GM21360 (cell line): Measurements from ENCODE around the gene CD247.

Experiments
- ATAC-seq: cut with Tn5 transposase; IDR thresholded peaks from one replicate; pipeline ENCODE4 v1.9.1; 2021; ENCODE audit warnings: mild to moderate bottlenecking, moderate library complexity; ENCODE audit not compliant: unreplicated experiment

The CD247 gene

GRCh38 chr1:167542109-167543032, 24.0 kb upstream of the CD247 start:
- no peak for ATAC-seq

DNA sequence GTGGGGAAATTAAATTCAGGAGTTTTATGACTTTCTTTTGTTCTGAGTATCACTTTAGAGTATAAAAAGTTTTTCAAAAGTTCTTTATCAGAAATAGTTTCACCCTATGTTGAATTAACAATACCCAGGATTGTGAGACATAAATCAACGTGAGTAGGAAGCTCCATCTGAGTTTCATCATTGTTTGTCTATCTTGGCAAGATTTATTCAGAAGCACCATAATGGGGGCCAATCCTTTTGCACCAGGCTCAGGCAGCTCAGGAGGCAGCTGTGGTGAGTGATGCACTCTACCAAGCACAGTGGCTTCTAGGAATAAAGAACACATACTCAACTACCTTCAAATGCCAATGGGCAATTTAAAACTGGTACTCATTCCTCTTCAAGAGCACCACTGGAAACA, 23.3 kb upstream of the CD247 start:
- ATAC-seq: no peak

DNA sequence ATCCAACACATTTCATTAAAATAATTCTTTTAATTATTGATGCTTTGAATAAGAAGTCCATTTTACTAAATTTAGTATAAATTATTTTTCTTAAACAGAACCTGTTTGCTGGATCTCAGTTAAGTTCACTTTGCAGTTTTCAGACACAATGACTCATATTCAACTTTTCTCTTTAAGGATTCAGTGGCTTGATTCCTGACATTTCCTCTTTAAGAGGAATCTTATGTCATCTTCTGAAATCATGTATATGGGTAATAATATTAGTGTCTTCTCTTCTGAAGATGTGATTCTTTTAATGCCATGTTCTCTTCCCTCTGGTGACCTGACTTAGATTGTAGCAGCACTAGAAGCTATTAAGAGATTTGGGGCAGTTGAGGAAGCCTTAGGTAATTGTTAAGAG, 22.7 kb upstream of the CD247 start:
- no peak for ATAC-seq

- ATAC-seq: no peak
These were observed 20.3 kb upstream of the CD247 start for GRCh38 chr1:167538657-167539056.

- peak; percentile 64 for ATAC-seq
These were observed 15.5 kb upstream of the CD247 start for GRCh38 chr1:167533851-167534300.

DNA sequence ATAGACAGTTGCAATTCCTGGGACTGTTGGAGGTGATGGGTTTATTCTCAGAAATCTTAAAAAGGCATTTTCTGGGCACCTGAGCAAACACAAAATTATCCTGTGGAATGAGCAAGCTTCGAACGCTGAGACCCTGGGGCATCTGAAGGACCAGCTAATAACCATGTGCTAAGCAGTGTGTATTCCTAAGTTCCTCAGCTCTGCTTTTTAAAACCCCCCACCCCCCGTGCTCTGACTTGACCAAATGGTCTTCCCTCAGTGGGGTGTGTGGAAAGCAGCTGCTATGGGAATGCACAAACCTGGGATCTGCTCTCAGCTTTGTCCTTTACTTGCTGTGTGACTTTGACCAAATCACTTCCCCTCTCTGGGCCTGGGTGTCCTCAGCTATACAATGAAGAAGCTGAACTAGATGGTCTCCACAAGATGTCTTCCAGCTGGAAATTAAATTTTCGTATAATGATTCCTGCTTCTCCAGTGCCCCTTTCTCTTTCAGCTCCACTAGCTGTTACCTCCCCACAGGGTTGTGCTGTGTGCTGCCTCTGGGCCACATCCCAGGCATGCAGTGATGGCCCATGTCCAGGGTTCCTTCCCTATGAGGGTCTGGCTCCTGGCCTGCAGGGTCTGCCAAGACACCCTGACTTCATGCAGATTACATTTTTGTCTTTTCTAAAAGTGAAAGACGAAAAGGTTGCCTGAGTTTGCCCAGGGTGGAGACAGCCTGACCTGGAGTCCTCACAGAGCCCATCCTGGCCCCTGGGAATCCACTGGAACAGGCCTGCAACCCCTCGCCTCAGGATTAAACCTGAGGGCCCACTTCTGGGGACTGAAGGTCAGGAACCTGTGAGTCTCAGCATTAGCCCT, 14.9 kb upstream of the CD247 start:
- ATAC-seq: no peak

- ATAC-seq: no peak
These were observed 14.0 kb upstream of the CD247 start for GRCh38 chr1:167532375-167532774.

GRCh38 chr1:167529829-167530474, 11.6 kb upstream of the CD247 start:
- no peak for ATAC-seq

DNA sequence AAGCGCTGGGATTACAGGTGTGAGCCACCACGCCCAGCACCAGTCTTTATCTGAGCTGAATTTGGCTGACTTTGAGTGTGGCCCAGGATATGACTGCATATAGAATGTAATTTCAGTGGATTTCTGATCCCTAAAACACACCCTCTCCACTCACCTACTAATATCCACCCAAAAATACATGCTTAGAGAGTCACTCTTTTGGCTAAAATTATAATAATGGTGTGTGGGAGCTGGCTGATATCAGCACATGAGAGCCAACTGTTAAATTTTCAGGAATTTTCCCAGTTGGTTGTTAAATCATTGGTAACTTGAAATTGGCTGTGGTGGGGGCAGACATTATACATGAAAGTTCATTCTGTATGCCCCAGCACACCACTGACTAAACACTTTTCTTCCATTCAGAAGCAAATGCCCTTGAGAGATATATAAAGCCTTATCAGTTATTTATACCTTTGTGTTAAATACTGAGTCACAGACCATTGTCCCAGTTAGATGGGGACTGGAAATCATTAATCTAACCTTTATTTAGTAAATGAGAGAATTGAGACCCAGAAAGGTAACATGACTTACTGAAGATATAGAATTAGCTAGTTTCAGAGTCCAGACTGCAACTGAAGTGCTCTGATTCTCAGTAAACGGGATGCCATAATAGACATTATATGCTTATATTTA, 9.9 kb upstream of the CD247 start:
- no peak for ATAC-seq

GRCh38 chr1:167526667-167527383, 8.5 kb upstream of the CD247 start:
- no peak for ATAC-seq

DNA sequence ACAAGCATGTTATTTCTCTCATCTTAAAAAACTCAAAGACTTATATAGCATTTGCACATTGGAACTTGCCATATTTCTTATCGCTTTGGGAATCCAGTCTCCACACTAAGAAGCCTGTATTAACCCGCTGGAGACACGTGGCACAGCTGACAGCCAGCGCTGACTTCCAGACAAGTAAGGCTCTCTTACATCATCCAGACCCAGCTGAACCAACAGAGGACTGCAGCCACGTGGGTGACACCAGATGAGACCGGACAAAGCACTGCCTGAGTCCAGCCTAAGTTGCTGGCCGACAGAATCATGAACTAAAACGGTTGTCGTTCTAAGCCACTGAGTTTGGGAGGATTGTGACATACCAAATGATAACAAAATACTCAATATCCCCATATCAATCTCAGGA, 6.3 kb upstream of the CD247 start:
- ATAC-seq: no peak

GRCh38 chr1:167522246-167522645, 3.9 kb upstream of the CD247 start:
- no peak for ATAC-seq

- no peak for ATAC-seq
These were observed 2.4 kb upstream of the CD247 start for GRCh38 chr1:167520711-167521206.

GRCh38 chr1:167517535-167518330, 596 bp downstream of the CD247 start:
- no peak for ATAC-seq

DNA sequence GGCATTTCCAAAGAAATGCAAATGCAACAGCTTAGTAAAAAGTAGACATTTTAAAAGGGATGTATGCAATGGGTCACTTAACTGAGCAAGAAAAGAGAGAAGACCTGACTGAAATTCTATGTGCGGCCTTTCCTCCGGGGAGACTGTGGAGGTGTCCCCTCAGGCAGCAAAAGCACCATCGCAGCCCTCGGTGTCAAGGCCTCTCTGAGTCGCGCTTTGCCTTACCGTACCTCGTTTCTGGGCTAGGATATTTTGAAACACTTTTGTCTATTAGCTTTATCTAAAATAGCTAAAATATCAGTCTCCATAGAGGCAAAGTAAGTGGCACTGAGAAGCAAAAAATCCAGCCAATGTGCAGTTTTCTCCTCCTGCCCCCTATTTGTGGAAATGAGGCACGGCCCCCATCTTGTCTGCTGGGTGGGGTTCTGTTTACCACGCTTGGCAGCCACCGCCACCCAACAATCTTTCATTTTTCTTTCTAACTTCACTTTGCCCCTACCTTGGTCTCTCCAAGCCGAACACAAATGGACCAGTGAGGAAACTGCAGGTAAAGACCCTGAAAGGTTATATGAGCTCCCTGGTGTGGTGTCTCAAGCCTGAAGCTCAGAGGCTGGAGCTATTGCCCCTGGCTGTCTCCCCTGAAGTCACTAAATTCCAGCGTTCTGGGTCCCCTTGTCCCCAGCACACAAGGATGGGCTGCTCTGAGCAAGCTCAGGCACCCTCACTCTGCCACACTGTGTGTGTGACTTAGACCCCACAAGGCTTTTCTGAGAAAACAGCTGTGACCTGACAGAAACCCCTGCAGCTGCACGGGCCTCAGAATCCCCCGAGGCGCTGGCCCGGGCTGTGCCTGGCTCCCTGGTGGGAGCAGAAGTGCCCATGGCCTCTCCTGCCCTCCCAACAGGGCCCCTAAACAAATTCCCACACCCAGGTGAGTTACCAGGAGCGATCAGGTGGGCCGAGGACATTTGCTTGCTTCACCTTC, 1.6 kb downstream of the CD247 start:
- no peak for ATAC-seq

DNA sequence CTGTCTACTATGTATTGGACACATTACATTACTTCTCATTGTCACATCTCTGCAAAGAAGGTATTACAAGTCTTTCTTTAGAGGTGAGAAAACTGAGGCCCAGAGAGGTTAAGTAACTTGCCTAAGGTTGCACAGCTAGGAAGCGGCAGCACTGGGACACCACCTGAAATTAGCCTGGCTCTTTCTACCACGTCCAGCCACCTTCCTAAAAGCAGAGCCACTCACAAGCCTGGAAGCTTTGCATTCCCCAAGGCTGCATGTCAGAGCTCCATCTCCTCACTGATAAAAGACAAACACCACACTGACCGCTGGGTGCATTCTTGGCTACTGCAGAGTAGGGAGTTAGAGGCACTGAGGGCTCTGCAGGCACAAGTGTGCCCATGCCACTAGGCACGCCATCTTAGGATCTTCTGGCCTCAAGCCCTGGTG, 2.4 kb downstream of the CD247 start:
- no peak for ATAC-seq

DNA sequence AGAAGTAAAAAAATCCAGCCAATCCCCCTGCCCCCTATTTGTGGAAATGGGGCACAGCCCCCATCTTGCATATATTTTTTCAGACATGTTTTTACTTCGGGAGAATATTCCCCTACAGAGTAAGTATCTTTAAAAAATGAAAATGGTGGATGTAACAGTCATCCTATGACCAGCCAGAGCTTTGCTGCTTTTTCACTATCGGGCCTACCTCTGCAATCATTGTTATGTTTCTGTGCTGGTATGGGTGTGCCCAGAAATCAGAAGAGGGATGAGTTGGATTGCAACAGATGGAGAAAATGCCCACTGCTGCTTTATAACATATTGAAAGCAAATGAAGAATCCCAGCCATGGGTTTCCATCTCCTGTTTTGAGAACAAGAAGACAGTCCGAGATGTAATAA, 2.9 kb downstream of the CD247 start:
- no peak for ATAC-seq

- ATAC-seq: no peak
These were observed 4.0 kb downstream of the CD247 start for GRCh38 chr1:167514288-167514687.
